H1 (cell line): ENCODE data around the gene ZNF101. TPM values are rescaled to one million over a fixed set of nuclear protein-coding genes. Genes with fewer than 3 reads are reported as not detected.

Experiments
- CTCF ChIA-PET: fragments of 300-600 bp; sonication (Branson Sonifier 250); formaldehyde crosslinking; loops from one replicate; lab custom pipeline; 2021; ENCODE audit not compliant: partially characterized antibody; lab: Charles Lee
- POLR2A ChIA-PET: fragments of 300-600 bp; sonication (Branson Sonifier 250); formaldehyde crosslinking; loops from one replicate; lab custom pipeline; 2021; ENCODE audit warnings: inconsistent platforms; ENCODE audit not compliant: partially characterized antibody; lab: Charles Lee
- DNase-seq, 2 experiments: peaks; one replicate each; pipeline versions ENCODE4 v3.0.0 to v3.0.0-alpha.2; 2010 to 2022; ENCODE audit warnings: low spot score in 2 of 2, low read depth in 1 of 2, mixed read lengths in 1 of 2
- FAIRE-seq: peaks from 2 replicates; lab custom pipeline; 2011; peaks lifted over from hg19 to GRCh38; lab: Jason Lieb, UNC
- H2AFZ ChIP-seq: 2 replicates; pipeline ENCODE4 v1.8.1; 2012; ENCODE audit warnings: low read length, inconsistent platforms
- H2AK5ac ChIP-seq: 2 replicates; pipeline ENCODE4 v1.6.1; 2013; ENCODE audit warnings: low read depth, low read length
- H2BK120ac ChIP-seq: replicated peaks from 2 replicates; pipeline ENCODE3; 2013; ENCODE audit warnings: low read depth, low read length, inconsistent platforms
- H2BK12ac ChIP-seq: 2 replicates; pipeline ENCODE4 v1.6.1; 2013; ENCODE audit warnings: low read depth, low read length
- H2BK15ac ChIP-seq: 2 replicates; pipeline ENCODE4 v1.6.1; 2013; ENCODE audit warnings: low read length
- H2BK20ac ChIP-seq: 2 replicates; pipeline ENCODE4 v1.6.1; 2013; ENCODE audit warnings: low read length
- H2BK5ac ChIP-seq: 2 replicates; pipeline ENCODE4 v1.6.1; 2013; ENCODE audit warnings: low read depth, low read length
- H3K14ac ChIP-seq: 2 replicates; pipeline ENCODE4 v1.6.1; 2013; ENCODE audit warnings: inconsistent platforms; ENCODE audit not compliant: insufficient read length
- H3K18ac ChIP-seq: 2 replicates; pipeline ENCODE4 v1.6.1; 2013; ENCODE audit warnings: low read length; ENCODE audit errors: extremely low read depth
- H3K23ac ChIP-seq: 2 replicates; pipeline ENCODE4 v1.6.1; 2013; ENCODE audit warnings: inconsistent platforms; ENCODE audit not compliant: insufficient read length
- H3K23me2 ChIP-seq: 2 replicates; pipeline ENCODE4 v1.6.1; 2013; ENCODE audit warnings: low read depth, low read length
- H3K27ac ChIP-seq: 2 replicates; pipeline ENCODE4 v1.6.1; 2011; ENCODE audit warnings: low read depth, low read length, inconsistent platforms
- H3K27me3 ChIP-seq, 4 experiments: replicated peaks in 1 of 4; 1 replicate in 1 of 4; 2 replicates in 3 of 4; pipeline versions ENCODE4 v1.6.1 to v1.8.1; 2011 to 2013; ENCODE audit warnings: low read length in 3 of 4, mild to moderate bottlenecking in 3 of 4, inconsistent platforms in 2 of 4, mixed read lengths in 2 of 4, moderate library complexity in 1 of 4; ENCODE audit not compliant: control insufficient read depth in 3 of 4, insufficient read depth in 3 of 4; ENCODE audit errors: extremely low read depth in 1 of 4
- H3K36me3 ChIP-seq, 4 experiments: 2 replicates each; pipeline versions ENCODE4 v1.6.1 to v1.8.1; 2011 to 2013; ENCODE audit warnings: mild to moderate bottlenecking in 4 of 4, low read length in 3 of 4, moderate library complexity in 2 of 4, control low read depth in 1 of 4, inconsistent platforms in 1 of 4; ENCODE audit not compliant: insufficient read depth in 4 of 4, control insufficient read depth in 2 of 4
- H3K4ac ChIP-seq: replicated peaks from 2 replicates; pipeline ENCODE3; 2013; ENCODE audit warnings: low read length, low read depth, mixed read lengths, inconsistent platforms; ENCODE audit not compliant: insufficient read length
- H3K4me1 ChIP-seq, 4 experiments: replicated peaks in 1 of 4; 1 replicate in 1 of 4; 2 replicates in 3 of 4; pipeline versions ENCODE4 v1.6.1 to v1.8.1; 2011 to 2013; ENCODE audit warnings: low read length in 3 of 4, inconsistent platforms in 2 of 4, mixed read lengths in 1 of 4; ENCODE audit not compliant: insufficient read depth in 4 of 4, control insufficient read depth in 3 of 4
- H3K4me2 ChIP-seq, 2 experiments: 2 replicates each; pipeline versions ENCODE4 v1.6.1 to v1.8.1; 2011 to 2013; ENCODE audit warnings: low read depth in 2 of 2, low read length in 2 of 2, control low read depth in 1 of 2, inconsistent platforms in 1 of 2, mild to moderate bottlenecking in 1 of 2; ENCODE audit not compliant: insufficient read depth in 1 of 2
- H3K4me3 ChIP-seq, 4 experiments: fragments of 200-600, 300-600 bp in 1 of 4; sonication (generic), shearing (Covaris generic), sonication (Bioruptor Twin) in 1 of 4; 2 replicates each; pipeline versions ENCODE4 v1.5.1 to v1.8.1; 2011 to 2016; ENCODE audit warnings: low read length in 4 of 4, low read depth in 3 of 4, control low read depth in 2 of 4, inconsistent platforms in 2 of 4, mild to moderate bottlenecking in 2 of 4, mixed read lengths in 1 of 4, moderate library complexity in 1 of 4; ENCODE audit not compliant: insufficient read depth in 2 of 4; ENCODE audit errors: extremely low read depth in 1 of 4
- H3K56ac ChIP-seq: replicated peaks from 2 replicates; pipeline ENCODE3; 2013; ENCODE audit warnings: low read depth, mild to moderate bottlenecking, mixed read lengths, low read length, inconsistent platforms; ENCODE audit not compliant: insufficient read length
- H3K79me1 ChIP-seq: 2 replicates; pipeline ENCODE4 v1.6.1; 2013; ENCODE audit warnings: low read depth, low read length, control low read depth
- H3K79me2 ChIP-seq, 2 experiments: 2 replicates each; pipeline versions ENCODE4 v1.6.1 to v1.8.1; 2012 to 2013; ENCODE audit warnings: low read length in 2 of 2, mild to moderate bottlenecking in 2 of 2, inconsistent platforms in 1 of 2; ENCODE audit not compliant: insufficient read depth in 2 of 2, control insufficient read depth in 1 of 2
- H3K9ac ChIP-seq, 4 experiments: replicated peaks in 1 of 4; 1 replicate in 1 of 4; 2 replicates in 3 of 4; pipeline versions ENCODE4 v1.6.1 to v1.8.1; 2011 to 2013; ENCODE audit warnings: low read depth in 3 of 4, low read length in 3 of 4, control low read depth in 2 of 4, mild to moderate bottlenecking in 2 of 4, moderate library complexity in 2 of 4, inconsistent platforms in 1 of 4; ENCODE audit errors: extremely low read depth in 1 of 4
- H3K9me3 ChIP-seq, 2 experiments: 2 replicates each; pipeline versions ENCODE4 v1.6.1 to v1.8.1; 2012 to 2013; ENCODE audit warnings: mild to moderate bottlenecking in 2 of 2, moderate library complexity in 2 of 2, control low read depth in 1 of 2, inconsistent platforms in 1 of 2, low read depth in 1 of 2, low read length in 1 of 2, mixed read lengths in 1 of 2; ENCODE audit not compliant: insufficient read depth in 2 of 2
- H4K20me1 ChIP-seq, 2 experiments: replicated peaks in 1 of 2; 2 replicates each; pipeline versions ENCODE3 to v1.8.1; 2011 to 2013; ENCODE audit warnings: inconsistent platforms in 2 of 2, low read length in 2 of 2, mild to moderate bottlenecking in 1 of 2; ENCODE audit not compliant: insufficient read depth in 2 of 2, control insufficient read depth in 1 of 2
- H4K5ac ChIP-seq: 2 replicates; pipeline ENCODE4 v1.6.1; 2013; ENCODE audit warnings: low read length, low read depth, mixed read lengths, inconsistent platforms; ENCODE audit not compliant: insufficient read length
- H4K8ac ChIP-seq: 2 replicates; pipeline ENCODE4 v1.8.0; 2013; ENCODE audit warnings: mild to moderate bottlenecking, moderate library complexity, low read length, inconsistent platforms; ENCODE audit not compliant: insufficient read depth; ENCODE audit errors: extremely low read depth
- H4K91ac ChIP-seq: replicated peaks from 2 replicates; pipeline ENCODE3; 2013; ENCODE audit warnings: low read length, mixed read lengths, inconsistent platforms; ENCODE audit not compliant: insufficient read length
- BCL11A ChIP-seq, 2 experiments: IDR thresholded peaks; one replicate each; pipeline ENCODE4 v1.6.1; 2011; ENCODE audit warnings: low read depth in 2 of 2, low read length in 2 of 2, mild to moderate bottlenecking in 2 of 2
- CREB1 ChIP-seq: IDR thresholded peaks from 2 replicates; pipeline ENCODE4 v1.6.1; 2012; ENCODE audit warnings: inconsistent platforms
- EZH2 ChIP-seq: fragments of 200-600 bp; sonication (generic); IDR thresholded peaks from 2 replicates; pipeline ENCODE4 v1.7.1; 2012; ENCODE audit warnings: low read depth, mild to moderate bottlenecking, moderate library complexity, low read length, inconsistent platforms; ENCODE audit not compliant: severe bottlenecking
- KDM1A ChIP-seq: fragments of 200-600, 300-600 bp; sonication (generic); IDR thresholded peaks from 2 replicates; pipeline ENCODE4 v1.7.1; 2016; ENCODE audit warnings: mild to moderate bottlenecking, low read length, borderline replicate concordance
- KDM4A ChIP-seq: IDR thresholded peaks from one replicate; pipeline ENCODE4 v1.7.1; 2012; ENCODE audit warnings: low read depth, mild to moderate bottlenecking, moderate library complexity, low read length, inconsistent platforms; ENCODE audit not compliant: severe bottlenecking
- NANOG ChIP-seq: IDR thresholded peaks from 2 replicates; pipeline ENCODE4 v1.6.1; 2011; ENCODE audit warnings: low read length, low read depth, mild to moderate bottlenecking, inconsistent platforms; ENCODE audit not compliant: insufficient read depth, poor library complexity, severe bottlenecking
- NRF1 ChIP-seq: IDR thresholded peaks from 2 replicates; pipeline ENCODE4 v1.6.1; 2011; ENCODE audit warnings: mild to moderate bottlenecking, low read depth, low read length, improper control_type of control experiment
- RAD21 ChIP-seq, 2 experiments: IDR thresholded peaks in 1 of 2; conservative IDR thresholded peaks in 1 of 2; 2 replicates each; pipeline ENCODE4 v1.6.1; 2011; ENCODE audit warnings: low read depth in 2 of 2, low read length in 2 of 2, improper control_type of control experiment in 1 of 2, inconsistent platforms in 1 of 2, mild to moderate bottlenecking in 1 of 2, moderate library complexity in 1 of 2
- RXRA ChIP-seq: IDR thresholded peaks from 2 replicates; pipeline ENCODE4 v1.6.1; 2011; ENCODE audit warnings: low read depth, mild to moderate bottlenecking, low read length, moderate library complexity; ENCODE audit not compliant: insufficient read depth
- SP2 ChIP-seq: IDR thresholded peaks from 2 replicates; pipeline ENCODE4 v1.6.1; 2012; ENCODE audit warnings: mild to moderate bottlenecking, low read length, inconsistent platforms
- TBP ChIP-seq: IDR thresholded peaks from 2 replicates; pipeline ENCODE4 v1.6.1; 2011; ENCODE audit warnings: low read depth, low read length, improper control_type of control experiment
- WGBS, 2 experiments: shearing (Covaris generic) in 1 of 2; methylation state at CpG; one replicate each; pipeline versions ENCODE4 v1.1.6 to v1.1.7; 2013 to 2015; ENCODE audit warnings: low lambda C conversion rate in 2 of 2, mixed read lengths in 2 of 2, inconsistent platforms in 1 of 2, low coverage in 1 of 2, missing lambda C conversion rate in 1 of 2; ENCODE audit not compliant: insufficient replicate concordance in 2 of 2, insufficient coverage in 1 of 2, insufficient read length in 1 of 2; ENCODE audit errors: extremely low coverage in 1 of 2, missing lambda C conversion rate in 1 of 2; 5-methylcytosine and 5-hydroxymethylcytosine counted together
- polyA plus RNA-seq, 7 experiments: library from polyadenylated mRNA; depleted of rRNA in 3 of 7; stranded (reverse) in 5 of 7; unstranded in 2 of 7; fragments of >200 nt in 5 of 7; fragments of 200-250 nt in 2 of 7; gene quantifications; 1 replicate in 5 of 7; 2 replicates in 1 of 7; 4 replicates in 1 of 7; pipeline versions ENCODE4 v1.2.1 to v1.2.3, GENCODE V29; 2011 to 2013; ENCODE audit warnings: missing spikeins in 2 of 7, mixed read lengths in 2 of 7
- total RNA-seq: library from RNA; stranded (reverse); fragmentation: NEBNext Ultra II Directional; extraction: Animal tissue kit (Norgen Biotek cat#: 25700); gene quantifications from 2 replicates; pipeline ENCODE4 v1.2.1, GENCODE V29; 2021

The ZNF101 gene
- total and polyA plus RNA-seq, 2 of the 8 experiments (the other 6 are each of a cell fraction or from before 2014, with no cell fraction given): 13.0 to 50.9 TPM

- peaks cover 0 to 3% (median 2%) of the 10 kb centered on the region in 4 experiments; a peak in 2 of 7 replicates for H3K4me1 ChIP-seq
- H3K4me3 ChIP-seq: peak overlapping the region in 1 of 4 experiments; percentile 81; a peak in 4 of 8 replicates
- no peaks in the 10 kb centered on the region for H3K27me3 ChIP-seq
- no peaks in the 10 kb centered on the region for H3K79me1 ChIP-seq
- no peak overlapping the region for H3K18ac ChIP-seq
- no peak overlapping the region for H2BK120ac ChIP-seq
- H4K8ac ChIP-seq: peak overlapping the region; percentile 97; the same call in 1 of the 2 replicates
- no peak for TF ChIP-seq EZH2
- TF ChIP-seq TBP: no peak
- no peak for TF ChIP-seq NANOG
- no peak; the same call in 1 of the 2 replicates for TF ChIP-seq CREB1
- TF ChIP-seq KDM1A: no peak
- no peak for TF ChIP-seq NRF1
- no peak for TF ChIP-seq RXRA
- TF ChIP-seq KDM4A: no peak
- no peak for TF ChIP-seq RAD21 (IDR thresholded peaks at IDR 0.05 in 1 of 2, conservative IDR thresholded peaks at IDR 0.05 in 1 of 2; ENCODE audit: low read depth in 2 of 2, low read length in 2 of 2)
- TF ChIP-seq BCL11A (IDR thresholded peaks at IDR 0.05; ENCODE audit: low read depth in 2 of 2, low read length in 2 of 2): no peak
- TF ChIP-seq SP2: no peak
- TF ChIP-seq, all 59 proteins: peak for 0
- peaks cover 4% of the 10 kb centered on the region; the same call in 1 of the 2 replicates for H3K23me2 ChIP-seq
- H2BK12ac ChIP-seq: 0 out of 2 replicates have a peak overlapping the region, but pooled peaks have one; percentile 17
- H3K4ac ChIP-seq: no peak overlapping the region
- H3K36me3 ChIP-seq: peaks cover 10 to 31% (median 23%) of the 10 kb centered on the region in 4 experiments
- H4K20me1 ChIP-seq: peaks cover 3 to 5% of the 10 kb centered on the region in 2 experiments
- DNase-seq (no peak), FAIRE-seq (no peak)
- H2AK5ac ChIP-seq: no peak overlapping the region
- H2BK5ac ChIP-seq: peak overlapping the region; percentile 71; the same call in 1 of the 2 replicates
- no peak overlapping the region for H4K5ac ChIP-seq
- ChIA-PET CTCF (interaction anchor here (0.7 to 3.1 kb wide), 23 partner anchors 10 to 247 kb away, joined by 3 to 44 read pairs (median 4); no protein-coding TSS in a partner anchor), POLR2A (interaction anchor here (0.7 to 2.5 kb wide), 17 partner anchors 9 to 114 kb away, joined by 3 to 13 read pairs (median 4); partner anchors contain the start of gene LPAR2)
- no peak overlapping the region for H2BK20ac ChIP-seq
- WGBS, 2 experiments: 54% methylated on average over 5 of the region's 5 CpGs; no CpG with 5 or more reads in 1 of the 2 experiments
- H4K91ac ChIP-seq: no peak overlapping the region
- peak overlapping the region; percentile 72 to 85; a peak in 1 of 4 replicates for H3K4me2 ChIP-seq
- H3K23ac ChIP-seq: no peak overlapping the region
- H2BK15ac ChIP-seq: no peak overlapping the region
- H2AFZ ChIP-seq: no peak overlapping the region
- no peaks in the 10 kb centered on the region for H3K9me3 ChIP-seq
- H3K9ac ChIP-seq: no peak overlapping the region
- H3K56ac ChIP-seq: no peak overlapping the region
- no peak overlapping the region for H3K14ac ChIP-seq
- no peak overlapping the region for H3K27ac ChIP-seq
- H3K79me2 ChIP-seq: no peaks in the 10 kb centered on the region
These were observed 24.6 kb upstream of the ZNF101 start for GRCh38 chr19:19644054-19644388.
